K562 (cell line): ENCODE measurements around the gene SH2D4B. TPM values are rescaled to one million over a fixed set of nuclear protein-coding genes. Genes with fewer than 3 reads are reported as not detected.
A peak's percentile ranks its signal among the peaks of the same experiment; 100 is the strongest.

Experiments used
- ARID2 ChIP-seq: fragments of 450-650 bp; IDR thresholded peaks from 2 replicates; pipeline ENCODE4 v1.6.1; 2017; ENCODE audit warnings: antibody characterized with exemption, mild to moderate bottlenecking
- CEBPG ChIP-seq, 3 experiments: fragments of 200-800 bp in 1 of 3; sonication (Bioruptor generic) in 1 of 3; sonication (generic) in 1 of 3; formaldehyde crosslinking in 1 of 3; IDR thresholded peaks in 2 of 3; conservative IDR thresholded peaks in 1 of 3; 2 replicates each; pipeline versions ENCODE4 v1.6.1 to v1.8.0; 2016 to 2022; ENCODE audit warnings: missing compliant biosample characterization in 2 of 3, missing genetic modification characterization in 2 of 3, mild to moderate bottlenecking in 1 of 3, missing genetic modification reagents in 1 of 3
- ELF4 ChIP-seq: fragments of 450-650 bp; formaldehyde crosslinking; IDR thresholded peaks from 2 replicates; pipeline ENCODE4 v1.4.0; 2022; ENCODE audit warnings: missing genetic modification characterization
- ETV1 ChIP-seq: fragments of 450-650 bp; conservative IDR thresholded peaks from 2 replicates; pipeline ENCODE4 v1.6.1; 2016; ENCODE audit warnings: missing genetic modification characterization, control low read depth, low read depth, missing compliant biosample characterization
- HMGN3 ChIP-seq: IDR thresholded peaks from 2 replicates; pipeline ENCODE4 v1.6.1; 2011; ENCODE audit warnings: borderline replicate concordance, low read depth, mild to moderate bottlenecking, mixed read lengths, low read length; ENCODE audit not compliant: insufficient read length; ENCODE audit errors: extremely low read depth
- ILF3 ChIP-seq: fragments of 450-650 bp; IDR thresholded peaks from 2 replicates; pipeline ENCODE4 v1.6.1; 2018; ENCODE audit warnings: antibody characterized with exemption, mild to moderate bottlenecking, moderate library complexity, borderline replicate concordance
- KAT8 ChIP-seq: fragments of 450-650 bp; IDR thresholded peaks from 2 replicates; pipeline ENCODE4 v1.6.1; 2016; ENCODE audit warnings: low read depth, mild to moderate bottlenecking
- PHB ChIP-seq: fragments of 250-450 bp; sonication (Bioruptor Pico); IDR thresholded peaks from 2 replicates; pipeline ENCODE4 v1.5.0; 2021
- PML ChIP-seq: IDR thresholded peaks from 2 replicates; pipeline ENCODE4 v1.6.1; 2012; ENCODE audit warnings: low read length, inconsistent platforms
- RAD21 ChIP-seq, 2 experiments: fragments of 250-450 bp in 1 of 2; fragments of 450-650 bp in 1 of 2; sonication (Bioruptor Pico) in 1 of 2; formaldehyde crosslinking in 1 of 2; IDR thresholded peaks in 1 of 2; conservative IDR thresholded peaks in 1 of 2; 2 replicates each; pipeline versions ENCODE4 v1.4.0 to v1.8.0; 2020 to 2022; ENCODE audit warnings: mild to moderate bottlenecking in 2 of 2, moderate library complexity in 1 of 2
- ZNF124 ChIP-seq: sonication (generic); formaldehyde crosslinking; IDR thresholded peaks from 2 replicates; pipeline ENCODE4 v1.8.1; 2022; ENCODE audit warnings: missing genetic modification reagents
- ZNF184 ChIP-seq: sonication (generic); formaldehyde crosslinking; IDR thresholded peaks from 2 replicates; pipeline ENCODE4 v1.5.0; 2020; ENCODE audit warnings: missing genetic modification reagents
- ZNF232 ChIP-seq: sonication (generic); formaldehyde crosslinking; IDR thresholded peaks from 2 replicates; pipeline ENCODE4 v1.8.0; 2022; ENCODE audit warnings: mild to moderate bottlenecking, missing genetic modification reagents
- polyA plus RNA-seq, 8 experiments: library from polyadenylated mRNA; depleted of rRNA in 4 of 8; stranded (reverse) in 5 of 8; unstranded in 3 of 8; fragments of >200 nt; fragmentation: Nextera tagmentation in 2 of 8; fragmentation: Illumina TruSeq in 1 of 8; extraction: Ambion mirVana in 2 of 8; extraction: Trizol in 1 of 8; gene quantifications; 2 replicates each; pipeline versions ENCODE4 v1.2.1 to v1.2.3, GENCODE V29; 2011 to 2014; ENCODE audit warnings: inconsistent platforms in 1 of 8, missing spikeins in 1 of 8
- total RNA-seq, 7 experiments: library from RNA; depleted of rRNA in 6 of 7; stranded (reverse); fragments of >200 nt in 6 of 7; fragmentation: Illumina TruSeq in 2 of 7; extraction: Trizol in 2 of 7; gene quantifications; 2 replicates each; pipeline versions ENCODE4 v1.2.1 to v1.2.3, GENCODE V29; 2011 to 2021; ENCODE audit warnings: low replicate concordance in 1 of 7
- TF ChIP-seq, protein P1 (sequence below), 2 experiments: fragments of 450-650 bp; conservative IDR thresholded peaks; 2 replicates each; pipeline ENCODE4 v1.6.1; 2017; ENCODE audit warnings: mild to moderate bottlenecking in 2 of 2, moderate library complexity in 2 of 2
- TF ChIP-seq, protein P2 (sequence below): fragments of 450-650 bp; IDR thresholded peaks from 2 replicates; pipeline ENCODE4 v1.7.0; 2016; ENCODE audit warnings: borderline replicate concordance
- TF ChIP-seq, protein P3 (sequence below): fragments of 200-800 bp; sonication (Bioruptor generic); IDR thresholded peaks from 2 replicates; pipeline ENCODE4 v1.6.1; 2017; ENCODE audit warnings: missing genetic modification characterization, missing compliant biosample characterization
- TF ChIP-seq, protein P4 (sequence below): fragments of 450-650 bp; IDR thresholded peaks from 2 replicates; pipeline ENCODE4 v1.6.1; 2018; ENCODE audit not compliant: partially characterized antibody

The SH2D4B gene
- total and polyA plus RNA-seq, 9 of the 15 experiments (the other 6 are each of a cell fraction or from before 2014, with no cell fraction given), result 0.03 to 0.14 (median 0.04) TPM; not detected in 4

DNA sequence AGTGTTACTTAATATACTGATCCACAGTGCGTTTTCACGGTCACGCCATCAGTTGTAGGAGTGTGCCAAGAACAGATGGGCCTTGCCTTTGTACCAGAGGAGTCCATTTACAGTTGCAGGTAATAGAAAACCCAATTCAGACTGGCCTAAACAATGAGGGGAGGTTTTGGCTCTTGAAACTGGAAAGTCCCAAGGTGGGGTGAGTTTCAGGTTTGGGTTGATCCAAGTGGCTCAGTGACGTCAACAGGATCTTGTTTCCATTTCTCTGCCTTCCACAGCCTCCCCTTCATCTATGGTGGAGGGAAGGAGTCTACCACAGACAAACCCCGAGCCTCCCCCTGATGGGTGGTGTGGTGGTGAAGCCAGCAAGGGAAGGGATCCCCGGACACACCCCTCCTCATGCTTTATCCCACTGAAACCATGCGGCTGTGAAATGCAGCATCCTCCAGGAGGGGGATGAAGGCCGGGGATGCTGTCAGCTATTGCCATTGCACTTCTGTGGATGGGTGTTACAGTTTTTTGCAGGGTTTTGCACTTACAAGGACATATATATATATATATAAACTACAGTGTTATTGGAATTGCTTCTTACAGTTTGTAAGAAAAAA lies 14.8 kb upstream of the SH2D4B start (continued):
- TF ChIP-seq, protein P1, sequence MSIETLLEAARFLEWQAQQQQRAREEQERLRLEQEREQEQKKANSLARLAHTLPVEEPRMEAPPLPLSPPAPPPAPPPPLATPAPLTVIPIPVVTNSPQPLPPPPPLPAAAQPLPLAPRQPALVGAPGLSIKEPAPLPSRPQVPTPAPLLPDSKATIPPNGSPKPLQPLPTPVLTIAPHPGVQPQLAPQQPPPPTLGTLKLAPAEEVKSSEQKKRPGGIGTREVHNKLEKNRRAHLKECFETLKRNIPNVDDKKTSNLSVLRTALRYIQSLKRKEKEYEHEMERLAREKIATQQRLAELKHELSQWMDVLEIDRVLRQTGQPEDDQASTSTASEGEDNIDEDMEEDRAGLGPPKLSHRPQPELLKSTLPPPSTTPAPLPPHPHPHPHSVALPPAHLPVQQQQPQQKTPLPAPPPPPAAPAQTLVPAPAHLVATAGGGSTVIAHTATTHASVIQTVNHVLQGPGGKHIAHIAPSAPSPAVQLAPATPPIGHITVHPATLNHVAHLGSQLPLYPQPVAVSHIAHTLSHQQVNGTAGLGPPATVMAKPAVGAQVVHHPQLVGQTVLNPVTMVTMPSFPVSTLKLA (conservative IDR thresholded peaks at IDR 0.05), result no peak
- TF ChIP-seq ILF3, result no peak
- no peak for TF ChIP-seq ZNF232
- no peak for TF ChIP-seq ARID2
- TF ChIP-seq RAD21 (CRISPR knock-in tag; conservative IDR thresholded peaks at IDR 0.05 in 1 of 2, IDR thresholded peaks at IDR 0.05 in 1 of 2), result no peak
- no peak for TF ChIP-seq KAT8
- TF ChIP-seq PML, result no peak
- TF ChIP-seq ZNF124 (CRISPR knock-in tag), result no peak
- TF ChIP-seq ETV1, result no peak
- no peak for TF ChIP-seq CEBPG (CRISPR knock-in tag; IDR thresholded peaks at IDR 0.05)
- no peak for TF ChIP-seq CEBPG (tag; conservative IDR thresholded peaks at IDR 0.05 in 1 of 2, IDR thresholded peaks at IDR 0.05 in 1 of 2)
- no peak for TF ChIP-seq PHB (CRISPR knock-in tag)
- TF ChIP-seq, protein P2, sequence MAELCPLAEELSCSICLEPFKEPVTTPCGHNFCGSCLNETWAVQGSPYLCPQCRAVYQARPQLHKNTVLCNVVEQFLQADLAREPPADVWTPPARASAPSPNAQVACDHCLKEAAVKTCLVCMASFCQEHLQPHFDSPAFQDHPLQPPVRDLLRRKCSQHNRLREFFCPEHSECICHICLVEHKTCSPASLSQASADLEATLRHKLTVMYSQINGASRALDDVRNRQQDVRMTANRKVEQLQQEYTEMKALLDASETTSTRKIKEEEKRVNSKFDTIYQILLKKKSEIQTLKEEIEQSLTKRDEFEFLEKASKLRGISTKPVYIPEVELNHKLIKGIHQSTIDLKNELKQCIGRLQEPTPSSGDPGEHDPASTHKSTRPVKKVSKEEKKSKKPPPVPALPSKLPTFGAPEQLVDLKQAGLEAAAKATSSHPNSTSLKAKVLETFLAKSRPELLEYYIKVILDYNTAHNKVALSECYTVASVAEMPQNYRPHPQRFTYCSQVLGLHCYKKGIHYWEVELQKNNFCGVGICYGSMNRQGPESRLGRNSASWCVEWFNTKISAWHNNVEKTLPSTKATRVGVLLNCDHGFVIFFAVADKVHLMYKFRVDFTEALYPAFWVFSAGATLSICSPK, result no peak
- no peak for TF ChIP-seq ELF4
- no peak for TF ChIP-seq HMGN3
- TF ChIP-seq, protein P3, sequence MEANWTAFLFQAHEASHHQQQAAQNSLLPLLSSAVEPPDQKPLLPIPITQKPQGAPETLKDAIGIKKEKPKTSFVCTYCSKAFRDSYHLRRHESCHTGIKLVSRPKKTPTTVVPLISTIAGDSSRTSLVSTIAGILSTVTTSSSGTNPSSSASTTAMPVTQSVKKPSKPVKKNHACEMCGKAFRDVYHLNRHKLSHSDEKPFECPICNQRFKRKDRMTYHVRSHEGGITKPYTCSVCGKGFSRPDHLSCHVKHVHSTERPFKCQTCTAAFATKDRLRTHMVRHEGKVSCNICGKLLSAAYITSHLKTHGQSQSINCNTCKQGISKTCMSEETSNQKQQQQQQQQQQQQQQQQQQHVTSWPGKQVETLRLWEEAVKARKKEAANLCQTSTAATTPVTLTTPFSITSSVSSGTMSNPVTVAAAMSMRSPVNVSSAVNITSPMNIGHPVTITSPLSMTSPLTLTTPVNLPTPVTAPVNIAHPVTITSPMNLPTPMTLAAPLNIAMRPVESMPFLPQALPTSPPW (CRISPR knock-in tag), result no peak
- TF ChIP-seq ZNF184 (CRISPR knock-in tag), result no peak
- TF ChIP-seq, protein P4, sequence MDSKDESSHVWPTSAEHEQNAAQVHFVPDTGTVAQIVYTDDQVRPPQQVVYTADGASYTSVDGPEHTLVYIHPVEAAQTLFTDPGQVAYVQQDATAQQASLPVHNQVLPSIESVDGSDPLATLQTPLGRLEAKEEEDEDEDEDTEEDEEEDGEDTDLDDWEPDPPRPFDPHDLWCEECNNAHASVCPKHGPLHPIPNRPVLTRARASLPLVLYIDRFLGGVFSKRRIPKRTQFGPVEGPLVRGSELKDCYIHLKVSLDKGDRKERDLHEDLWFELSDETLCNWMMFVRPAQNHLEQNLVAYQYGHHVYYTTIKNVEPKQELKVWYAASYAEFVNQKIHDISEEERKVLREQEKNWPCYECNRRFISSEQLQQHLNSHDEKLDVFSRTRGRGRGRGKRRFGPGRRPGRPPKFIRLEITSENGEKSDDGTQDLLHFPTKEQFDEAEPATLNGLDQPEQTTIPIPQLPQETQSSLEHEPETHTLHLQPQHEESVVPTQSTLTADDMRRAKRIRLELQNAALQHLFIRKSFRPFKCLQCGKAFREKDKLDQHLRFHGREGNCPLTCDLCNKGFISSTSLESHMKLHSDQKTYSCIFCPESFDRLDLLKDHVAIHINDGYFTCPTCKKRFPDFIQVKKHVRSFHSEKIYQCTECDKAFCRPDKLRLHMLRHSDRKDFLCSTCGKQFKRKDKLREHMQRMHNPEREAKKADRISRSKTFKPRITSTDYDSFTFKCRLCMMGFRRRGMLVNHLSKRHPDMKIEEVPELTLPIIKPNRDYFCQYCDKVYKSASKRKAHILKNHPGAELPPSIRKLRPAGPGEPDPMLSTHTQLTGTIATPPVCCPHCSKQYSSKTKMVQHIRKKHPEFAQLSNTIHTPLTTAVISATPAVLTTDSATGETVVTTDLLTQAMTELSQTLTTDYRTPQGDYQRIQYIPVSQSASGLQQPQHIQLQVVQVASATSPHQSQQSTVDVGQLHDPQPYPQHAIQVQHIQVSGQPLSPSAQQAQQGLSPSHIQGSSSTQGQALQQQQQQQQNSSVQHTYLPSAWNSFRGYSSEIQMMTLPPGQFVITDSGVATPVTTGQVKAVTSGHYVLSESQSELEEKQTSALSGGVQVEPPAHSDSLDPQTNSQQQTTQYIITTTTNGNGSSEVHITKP, result peak; percentile 91
- TF ChIP-seq, all 486 proteins: peak for 5
